ENCODE results near the gene TLR10. TPM values are rescaled to one million over a fixed set of nuclear protein-coding genes. Genes with fewer than 3 reads are reported as not detected.

The TLR10 gene
- not detected for total RNA-seq

DNA sequence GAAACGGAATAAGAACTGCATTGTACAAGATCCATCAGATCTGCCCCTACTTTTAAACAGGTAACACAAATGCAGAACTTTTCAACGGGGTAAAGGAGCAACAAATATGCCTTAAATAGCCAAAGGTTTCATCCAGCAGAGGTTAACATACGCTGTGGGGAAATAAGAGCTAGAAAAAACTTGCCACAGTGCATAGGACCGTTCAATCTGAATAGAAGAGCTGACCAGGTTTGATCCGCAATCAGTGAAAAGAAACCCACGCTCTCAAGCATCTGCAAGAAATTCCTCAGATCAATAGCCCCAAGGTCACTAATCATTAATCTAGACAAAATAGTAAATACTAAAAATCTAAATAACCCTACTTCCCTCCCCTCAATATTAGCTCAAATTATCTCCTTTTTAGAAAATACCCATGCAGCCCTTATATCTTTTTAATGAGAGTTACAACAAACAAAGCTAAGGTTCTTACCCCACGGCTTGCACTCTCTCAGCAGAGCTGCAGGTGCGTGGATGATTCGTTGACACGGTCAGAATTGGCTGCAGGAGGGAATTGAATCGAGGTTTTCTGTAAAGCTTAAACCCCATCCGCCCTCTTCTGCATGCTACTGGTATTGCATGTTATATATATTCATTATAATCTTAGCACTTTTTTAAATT, at the start of gene TLR10:
Gene TLR10, minus strand, starts transcription at position 539 of the 657 bp plus-strand sequence. CDS start 7,400 bp downstream, outside the sequence.
- H3K27ac ChIP-seq = no peak within 1 kb of the TSS
- TF ChIP-seq CTCF (IDR thresholded peaks at IDR 0.05) = peak; percentile 42 to 70 (median 62)

DNA sequence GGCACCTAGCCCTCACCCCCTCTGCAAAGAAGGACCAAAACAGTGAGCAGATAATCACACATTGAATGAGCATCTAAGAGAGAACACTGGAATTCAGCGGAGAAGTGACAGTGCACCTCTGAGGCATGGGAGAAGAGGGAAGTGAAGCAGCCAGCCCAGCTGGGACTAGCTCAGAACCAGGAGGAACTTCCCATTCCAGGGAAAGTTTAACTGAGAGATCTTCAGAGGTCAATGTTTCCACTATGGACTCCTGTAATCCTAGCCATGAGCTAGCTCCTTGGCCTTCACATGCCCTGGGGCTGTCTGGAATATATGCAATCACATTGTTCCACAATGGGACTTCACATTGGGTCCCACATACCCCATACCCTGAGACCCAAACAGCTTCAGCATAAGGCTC, 49.4 kb upstream of the TLR10 start:
- Histone ChIP-seq H3K4me1 (no peaks in the 10 kb centered on the region), H3K27me3 (no peaks in the 10 kb centered on the region), H3K4me3 (no peak overlapping the region), H3K27ac (no peak overlapping the region), H3K9me3 (peaks cover 0 to 17% of the 10 kb centered on the region in 2 donors), H3K36me3 (no peaks in the 10 kb centered on the region)
- DNase-seq (ENCODE audit: low spot score in 2 of 2) = no peak
- TF ChIP-seq CTCF (IDR thresholded peaks at IDR 0.05) = no peak
- intact Hi-C loops (cut with DNase I) = no loop called here

More for the DNA sequence above, at the start of gene TLR10:
- no peaks in the 10 kb centered on the region for H3K9me3 ChIP-seq
- intact Hi-C loops (cut with DNase I) = loop anchor here (1.0 to 5.0 kb wide), 2 partner anchors 23 to 605 kb away; no protein-coding TSS in a partner anchor
- no peaks in the 10 kb centered on the region for H3K36me3 ChIP-seq
- H3K27me3 ChIP-seq = no peaks in the 10 kb centered on the region
- no peak within 1 kb of the TSS for H3K4me3 ChIP-seq
- no peak for DNase-seq (ENCODE audit: low spot score in 2 of 2)
- no peaks in the 10 kb centered on the region for H3K4me1 ChIP-seq

DNA sequence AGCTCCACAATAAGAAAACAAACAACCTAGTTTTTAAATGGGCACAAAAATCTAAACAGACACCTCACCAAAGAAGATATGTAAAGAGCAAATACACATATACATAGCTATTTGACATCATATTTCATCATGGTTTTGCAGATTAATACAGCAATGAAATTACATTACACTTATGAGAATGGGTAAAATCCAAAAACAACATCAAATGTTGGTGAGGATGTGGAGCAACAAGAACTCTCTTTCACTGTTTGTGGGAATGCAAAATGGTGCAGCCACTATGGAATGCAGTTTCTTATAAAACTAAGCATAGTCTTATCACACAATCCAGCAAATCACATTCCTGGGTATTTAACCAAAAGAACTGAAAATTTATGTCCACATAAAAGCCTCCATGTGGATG, 48.9 kb upstream of the TLR10 start:
- no peaks in the 10 kb centered on the region for H3K27me3 ChIP-seq
- DNase-seq (ENCODE audit: low spot score in 2 of 2) = no peak
- H3K27ac ChIP-seq = no peak overlapping the region
- H3K4me1 ChIP-seq = no peaks in the 10 kb centered on the region
- H3K36me3 ChIP-seq = no peaks in the 10 kb centered on the region
- no peak for TF ChIP-seq CTCF (IDR thresholded peaks at IDR 0.05)
- no peak overlapping the region for H3K4me3 ChIP-seq
- H3K9me3 ChIP-seq = peaks cover 0 to 12% of the 10 kb centered on the region in 2 donors
- intact Hi-C loops (cut with DNase I) = no loop called here

- no peak overlapping the region for H3K4me3 ChIP-seq
- intact Hi-C loops (cut with DNase I) = no loop called here
- TF ChIP-seq CTCF (IDR thresholded peaks at IDR 0.05) = no peak
- H3K27ac ChIP-seq = no peak overlapping the region
- H3K36me3 ChIP-seq = no peaks in the 10 kb centered on the region
- H3K9me3 ChIP-seq = peaks cover 0 to 3% of the 10 kb centered on the region in 2 donors
- no peaks in the 10 kb centered on the region for H3K27me3 ChIP-seq
- no peaks in the 10 kb centered on the region for H3K4me1 ChIP-seq
- DNase-seq (ENCODE audit: low spot score in 2 of 2) = no peak
Measured at GRCh38 chr4:38829237-38829636, 46.4 kb upstream of the TLR10 start.

DNA sequence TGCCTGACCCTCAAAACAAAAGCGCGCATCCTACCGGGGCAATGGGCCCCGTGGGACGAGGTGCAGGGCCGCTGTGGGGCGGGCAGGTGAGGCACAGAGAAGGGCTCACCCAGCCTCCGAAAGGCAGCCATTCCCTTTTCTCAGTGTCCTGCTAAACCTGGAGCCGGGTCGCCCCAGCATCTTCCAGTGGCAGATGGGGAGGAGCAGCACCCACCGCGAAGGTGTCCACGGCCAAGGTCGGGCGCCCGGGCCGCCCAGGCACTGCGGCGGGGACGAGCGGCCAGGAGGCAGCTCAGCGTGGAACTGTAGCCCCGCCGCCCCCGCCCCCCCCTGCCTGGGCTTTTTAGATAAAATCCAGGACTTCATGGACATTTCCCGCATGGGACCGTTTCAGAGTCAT, 41.0 kb upstream of the TLR10 start:
- H3K27ac ChIP-seq = no peak overlapping the region
- H3K4me3 ChIP-seq = no peak overlapping the region
- H3K4me1 ChIP-seq = no peaks in the 10 kb centered on the region
- no peaks in the 10 kb centered on the region for H3K27me3 ChIP-seq
- H3K9me3 ChIP-seq = no peaks in the 10 kb centered on the region
- no peak for TF ChIP-seq CTCF (IDR thresholded peaks at IDR 0.05)
- H3K36me3 ChIP-seq = no peaks in the 10 kb centered on the region
- DNase-seq (ENCODE audit: low spot score in 2 of 2) = no peak
- intact Hi-C loops (cut with DNase I) = no loop called here

Data from ascending aorta (tissue), 2 donors.